Caco-2 (cell line): Measurements from ENCODE around the gene TAPBP. TPM values are rescaled to one million over a fixed set of nuclear protein-coding genes. Genes with fewer than 3 reads are reported as not detected.
A peak's percentile ranks its signal among the peaks of the same experiment; 100 is the strongest.

ENCODE experiments used
- BruUV-seq: library from RNA; stranded (reverse); fragments of 400-500 nt; replicated peaks from 2 replicates; lab custom pipeline; 2021; lab: Mats Ljungman, UMichigan
- CTCF ChIA-PET: fragments of 300-600 bp; sonication (Branson Sonifier 250); formaldehyde crosslinking; loops from one replicate; lab custom pipeline; 2022; ENCODE audit warnings: antibody characterized with exemption; lab: Charles Lee
- POLR2A ChIA-PET: fragments of 300-600 bp; sonication (Branson Sonifier 250); formaldehyde crosslinking; loops from one replicate; lab custom pipeline; 2022; ENCODE audit warnings: antibody characterized with exemption; lab: Charles Lee
- DNase-seq, 2 experiments: peaks; one replicate each; pipeline versions ENCODE4 v3.0.0 to v3.0.0-alpha.2; 2020 to 2022
- H3K27me3 ChIP-seq: replicated peaks from 2 replicates; pipeline ENCODE4 v1.6.0; 2011; ENCODE audit warnings: low read length; ENCODE audit not compliant: control insufficient read depth, insufficient read depth
- H3K36me3 ChIP-seq: 2 replicates; pipeline ENCODE4 v1.5.1; 2011; ENCODE audit warnings: low read length; ENCODE audit not compliant: control insufficient read depth, insufficient read depth
- H3K4me1 ChIP-seq: fragments of 250-450 bp; sonication (Bioruptor Pico); 2 replicates; pipeline ENCODE4 v1.5.1; 2020; ENCODE audit warnings: mild to moderate bottlenecking
- H3K4me3 ChIP-seq: 2 replicates; pipeline ENCODE4 v1.5.1; 2011; ENCODE audit warnings: low read depth, mild to moderate bottlenecking, control low read depth, low read length
- H3K9me3 ChIP-seq: fragments of 250-450 bp; sonication (Bioruptor Pico); 2 replicates; pipeline ENCODE4 v1.5.1; 2020; ENCODE audit warnings: mild to moderate bottlenecking, moderate library complexity
- H3K27ac Mint-ChIP-seq: one replicate; pipeline ENCODE4 v1.8.0; 2022; ENCODE audit warnings: mixed read lengths; ENCODE audit not compliant: unreplicated experiment
- H3K27me3 Mint-ChIP-seq: one replicate; pipeline ENCODE4 v1.8.0; 2022; ENCODE audit warnings: mixed read lengths; ENCODE audit not compliant: insufficient read depth, unreplicated experiment
- H3K36me3 Mint-ChIP-seq: one replicate; pipeline ENCODE4 v1.8.0; 2022; ENCODE audit warnings: mild to moderate bottlenecking, mixed read lengths; ENCODE audit not compliant: insufficient read depth, unreplicated experiment
- H3K4me1 Mint-ChIP-seq: one replicate; pipeline ENCODE4 v1.8.0; 2022; ENCODE audit warnings: low read depth, mixed read lengths; ENCODE audit not compliant: unreplicated experiment
- H3K4me3 Mint-ChIP-seq: one replicate; pipeline ENCODE4 v1.8.0; 2022; ENCODE audit warnings: mild to moderate bottlenecking, moderate library complexity, mixed read lengths; ENCODE audit not compliant: unreplicated experiment
- H3K9me3 Mint-ChIP-seq: one replicate; pipeline ENCODE4 v1.8.0; 2022; ENCODE audit warnings: mixed read lengths; ENCODE audit not compliant: unreplicated experiment
- intact Hi-C: fragments of 100-400 bp; cut with micrococcal nuclease; formaldehyde crosslinking; loops from one replicate; pipeline ENCODE4 v1.10.0; 2022; ENCODE audit not compliant: unreplicated experiment
- total RNA-seq: library from RNA; stranded (reverse); gene quantifications from 2 replicates; pipeline ENCODE4 v1.2.3, GENCODE V29; 2022
- TF ChIP-seq, protein P1 (sequence below), 2 experiments: fragments of 200-600 bp in 1 of 2; IDR thresholded peaks; 1 replicate in 1 of 2; 2 replicates in 1 of 2; pipeline versions ENCODE4 v1.5.1 to v1.8.0; 2011 to 2022; ENCODE audit warnings: antibody characterized with exemption in 1 of 2, control low read depth in 1 of 2, inconsistent platforms in 1 of 2, low read depth in 1 of 2, low read length in 1 of 2, mild to moderate bottlenecking in 1 of 2, moderate library complexity in 1 of 2; ENCODE audit not compliant: insufficient read depth in 1 of 2, severe bottlenecking in 1 of 2, unreplicated experiment in 1 of 2

Gene TAPBP
- total RNA-seq, 1 experiment from 2014 or later, result 36.7 TPM

- 0 out of 2 replicates have a peak overlapping the region, but pooled peaks have one; percentile 6 for H3K4me3 ChIP-seq
- H3K9me3 ChIP-seq, result no peaks in the 10 kb centered on the region
- Mint-ChIP-seq H3K9me3 (no peaks in the 10 kb centered on the region), H3K36me3 (peaks cover 80% of the 10 kb centered on the region), H3K4me3 (peak overlapping the region; percentile 95), H3K27me3 (no peaks in the 10 kb centered on the region), H3K27ac (peak overlapping the region; percentile 80), H3K4me1 (peaks cover 24% of the 10 kb centered on the region)
- POLR2A ChIA-PET, result interaction anchor here (0.6 kb wide), 1 partner anchor 43 kb away, joined by 7 read pairs; no protein-coding TSS in a partner anchor
- intact Hi-C loops, result no loop called here
- H3K27me3 ChIP-seq, result no peaks in the 10 kb centered on the region
- no TSS peak for BruUV-seq
- H3K36me3 ChIP-seq, result peaks cover 9% of the 10 kb centered on the region
- CTCF ChIA-PET, result no interaction called here
- no peak for DNase-seq
- peaks cover 18% of the 10 kb centered on the region for H3K4me1 ChIP-seq
- TF ChIP-seq, protein P1, sequence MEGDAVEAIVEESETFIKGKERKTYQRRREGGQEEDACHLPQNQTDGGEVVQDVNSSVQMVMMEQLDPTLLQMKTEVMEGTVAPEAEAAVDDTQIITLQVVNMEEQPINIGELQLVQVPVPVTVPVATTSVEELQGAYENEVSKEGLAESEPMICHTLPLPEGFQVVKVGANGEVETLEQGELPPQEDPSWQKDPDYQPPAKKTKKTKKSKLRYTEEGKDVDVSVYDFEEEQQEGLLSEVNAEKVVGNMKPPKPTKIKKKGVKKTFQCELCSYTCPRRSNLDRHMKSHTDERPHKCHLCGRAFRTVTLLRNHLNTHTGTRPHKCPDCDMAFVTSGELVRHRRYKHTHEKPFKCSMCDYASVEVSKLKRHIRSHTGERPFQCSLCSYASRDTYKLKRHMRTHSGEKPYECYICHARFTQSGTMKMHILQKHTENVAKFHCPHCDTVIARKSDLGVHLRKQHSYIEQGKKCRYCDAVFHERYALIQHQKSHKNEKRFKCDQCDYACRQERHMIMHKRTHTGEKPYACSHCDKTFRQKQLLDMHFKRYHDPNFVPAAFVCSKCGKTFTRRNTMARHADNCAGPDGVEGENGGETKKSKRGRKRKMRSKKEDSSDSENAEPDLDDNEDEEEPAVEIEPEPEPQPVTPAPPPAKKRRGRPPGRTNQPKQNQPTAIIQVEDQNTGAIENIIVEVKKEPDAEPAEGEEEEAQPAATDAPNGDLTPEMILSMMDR (IDR thresholded peaks at IDR 0.05; ENCODE audit: insufficient read depth in 1 of 2, low read depth in 1 of 2, low read length in 1 of 2, severe bottlenecking in 1 of 2, unreplicated experiment in 1 of 2), result no peak
Measured at GRCh38 chr6:33273924-33274902, 39.7 kb downstream of the TAPBP start.

DNA sequence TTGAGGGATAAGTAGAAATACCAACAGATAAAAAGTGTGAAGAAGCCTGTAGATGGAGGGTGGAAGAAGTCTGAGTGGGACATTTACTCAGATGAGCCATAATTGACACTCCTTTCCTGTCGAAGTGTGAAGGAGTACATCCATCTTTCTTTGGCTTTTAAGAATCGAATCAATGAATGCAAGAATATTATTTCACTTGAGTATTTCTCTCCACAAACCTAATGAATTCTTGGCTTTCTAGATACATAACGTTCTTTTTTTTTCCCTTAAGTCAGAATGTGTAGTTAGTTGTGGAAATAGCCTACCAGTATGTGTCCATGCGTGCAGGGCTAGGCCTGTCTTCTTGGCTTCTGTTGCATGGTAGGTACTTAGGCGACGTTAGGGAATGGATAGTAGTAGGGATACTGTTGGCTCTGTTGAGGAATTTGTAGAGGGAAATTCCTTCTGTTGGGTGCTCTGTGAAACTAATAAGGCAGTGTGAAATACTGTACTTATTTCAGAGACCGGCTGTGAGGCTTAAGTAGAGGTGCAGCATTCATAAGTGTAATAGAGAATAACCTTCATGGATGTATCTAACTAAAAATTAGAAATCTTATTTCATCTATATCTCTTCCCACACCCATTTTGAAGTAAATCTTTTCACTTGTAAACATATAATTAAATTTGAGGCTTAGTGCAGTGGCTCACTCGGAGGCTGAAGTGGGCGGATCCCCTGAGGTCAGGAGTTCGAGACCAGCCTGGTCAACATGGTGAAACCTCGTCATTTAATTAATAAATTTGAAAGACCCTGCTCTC, 40.6 kb downstream of the TAPBP start:
- intact Hi-C loops, result no loop called here
- TF ChIP-seq, protein P1 (IDR thresholded peaks at IDR 0.05; ENCODE audit: insufficient read depth in 1 of 2, low read depth in 1 of 2, low read length in 1 of 2, severe bottlenecking in 1 of 2, unreplicated experiment in 1 of 2), result no peak
- no peaks in the 10 kb centered on the region for H3K27me3 Mint-ChIP-seq
- Histone ChIP-seq H3K27me3 (no peaks in the 10 kb centered on the region), H3K4me1 (peaks cover 18% of the 10 kb centered on the region), H3K9me3 (no peaks in the 10 kb centered on the region), H3K4me3 (peak overlapping the region; percentile 56), H3K36me3 (peaks cover 9% of the 10 kb centered on the region)
- BruUV-seq, result no TSS peak
- POLR2A ChIA-PET, result no interaction called here
- H3K27ac Mint-ChIP-seq, result peak overlapping the region; percentile 100
- peaks cover 72% of the 10 kb centered on the region for H3K36me3 Mint-ChIP-seq
- peak overlapping the region; percentile 95 for H3K4me3 Mint-ChIP-seq
- H3K9me3 Mint-ChIP-seq, result no peaks in the 10 kb centered on the region
- H3K4me1 Mint-ChIP-seq, result peaks cover 24% of the 10 kb centered on the region
- CTCF ChIA-PET, result no interaction called here
- no peak for DNase-seq
